ENCODE measurements around the gene HMGB2. TPM values are rescaled to one million over a fixed set of nuclear protein-coding genes. Genes with fewer than 3 reads are reported as not detected.

The HMGB2 gene
- total RNA-seq, 3 donors from 2014 or later = 48.2 to 66.2 (median 58.0) TPM

DNA sequence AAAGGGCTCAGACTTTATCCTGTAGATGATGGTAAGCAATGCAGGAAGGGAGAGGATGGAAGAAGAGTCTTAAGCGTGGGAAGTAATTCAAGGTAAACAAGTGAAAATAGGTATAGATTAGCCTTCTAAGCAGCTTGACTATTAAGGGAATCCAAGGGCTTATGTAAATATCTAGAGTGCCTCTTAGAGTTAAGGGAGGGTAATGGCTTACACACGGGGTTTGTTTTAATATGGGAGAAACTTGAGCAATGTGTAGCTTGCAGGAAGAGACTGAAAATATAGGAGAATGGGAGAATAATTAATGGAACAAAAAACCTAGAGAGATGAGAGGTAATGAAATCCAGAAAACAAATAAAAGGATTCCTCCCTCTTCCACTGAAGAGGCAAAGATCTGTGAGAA is 23.8 kb upstream of the HMGB2 start:
- H3K36me3 ChIP-seq = no peaks in the 10 kb centered on the region
- H3K4me1 ChIP-seq = no peaks in the 10 kb centered on the region
- H3K9me3 ChIP-seq = no peaks in the 10 kb centered on the region
- no peak for TF ChIP-seq POLR2A (IDR thresholded peaks at IDR 0.05)
- TF ChIP-seq, protein P1, sequence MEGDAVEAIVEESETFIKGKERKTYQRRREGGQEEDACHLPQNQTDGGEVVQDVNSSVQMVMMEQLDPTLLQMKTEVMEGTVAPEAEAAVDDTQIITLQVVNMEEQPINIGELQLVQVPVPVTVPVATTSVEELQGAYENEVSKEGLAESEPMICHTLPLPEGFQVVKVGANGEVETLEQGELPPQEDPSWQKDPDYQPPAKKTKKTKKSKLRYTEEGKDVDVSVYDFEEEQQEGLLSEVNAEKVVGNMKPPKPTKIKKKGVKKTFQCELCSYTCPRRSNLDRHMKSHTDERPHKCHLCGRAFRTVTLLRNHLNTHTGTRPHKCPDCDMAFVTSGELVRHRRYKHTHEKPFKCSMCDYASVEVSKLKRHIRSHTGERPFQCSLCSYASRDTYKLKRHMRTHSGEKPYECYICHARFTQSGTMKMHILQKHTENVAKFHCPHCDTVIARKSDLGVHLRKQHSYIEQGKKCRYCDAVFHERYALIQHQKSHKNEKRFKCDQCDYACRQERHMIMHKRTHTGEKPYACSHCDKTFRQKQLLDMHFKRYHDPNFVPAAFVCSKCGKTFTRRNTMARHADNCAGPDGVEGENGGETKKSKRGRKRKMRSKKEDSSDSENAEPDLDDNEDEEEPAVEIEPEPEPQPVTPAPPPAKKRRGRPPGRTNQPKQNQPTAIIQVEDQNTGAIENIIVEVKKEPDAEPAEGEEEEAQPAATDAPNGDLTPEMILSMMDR (IDR thresholded peaks at IDR 0.05) = no peak
- TF ChIP-seq POLR2AphosphoS5 (IDR thresholded peaks at IDR 0.05) = no peak
- H3K27ac ChIP-seq = no peak overlapping the region
- DNase-seq (ENCODE audit: low spot score in 2 of 2) = no peak
- H3K4me3 ChIP-seq = no peak overlapping the region
- intact Hi-C loops (cut with DNase I; ENCODE audit: low total_unique reads) = no loop called here
- H3K27me3 ChIP-seq = no peaks in the 10 kb centered on the region

DNA sequence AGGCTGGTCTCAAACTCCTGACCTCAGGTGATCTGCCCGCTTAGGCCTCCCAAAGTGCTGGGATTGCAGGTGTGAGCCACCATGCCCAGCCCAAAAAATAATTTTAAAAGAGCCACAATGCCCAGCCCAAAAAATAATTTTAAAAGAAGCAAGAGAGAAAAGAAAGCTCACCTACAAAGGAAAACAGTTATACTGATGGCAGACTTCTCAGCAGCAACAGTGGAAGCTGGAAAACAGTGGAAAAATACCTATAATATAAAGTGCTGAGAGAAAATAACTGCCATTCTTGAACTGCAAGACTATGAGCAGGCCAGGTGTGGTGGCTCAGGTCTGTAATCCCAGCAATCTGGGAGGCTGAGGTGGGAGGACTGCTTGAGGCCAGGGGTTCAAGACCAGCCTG is 13.3 kb upstream of the HMGB2 start:
- Histone ChIP-seq H3K36me3 (no peaks in the 10 kb centered on the region), H3K4me3 (no peak overlapping the region), H3K9me3 (no peaks in the 10 kb centered on the region), H3K4me1 (no peaks in the 10 kb centered on the region), H3K27me3 (no peaks in the 10 kb centered on the region), H3K27ac (no peak overlapping the region)
- TF ChIP-seq POLR2AphosphoS5 (IDR thresholded peaks at IDR 0.05) (no peak), POLR2A (IDR thresholded peaks at IDR 0.05) (no peak)
- TF ChIP-seq, protein P1 (IDR thresholded peaks at IDR 0.05) = no peak
- no peak for DNase-seq (ENCODE audit: low spot score in 2 of 2)
- intact Hi-C loops (cut with DNase I; ENCODE audit: low total_unique reads) = no loop called here

GRCh38 chr4:173346074-173346473 is 11.9 kb upstream of the HMGB2 start:
- no peak overlapping the region for H3K27ac ChIP-seq
- no peaks in the 10 kb centered on the region for H3K9me3 ChIP-seq
- no peak for TF ChIP-seq POLR2A (IDR thresholded peaks at IDR 0.05)
- no peak for TF ChIP-seq POLR2AphosphoS5 (IDR thresholded peaks at IDR 0.05)
- TF ChIP-seq, protein P1 (IDR thresholded peaks at IDR 0.05) = no peak
- DNase-seq (ENCODE audit: low spot score in 2 of 2) = no peak
- H3K27me3 ChIP-seq = no peaks in the 10 kb centered on the region
- H3K36me3 ChIP-seq = no peaks in the 10 kb centered on the region
- H3K4me1 ChIP-seq = no peaks in the 10 kb centered on the region
- H3K4me3 ChIP-seq = no peak overlapping the region
- intact Hi-C loops (cut with DNase I; ENCODE audit: low total_unique reads) = no loop called here

DNA sequence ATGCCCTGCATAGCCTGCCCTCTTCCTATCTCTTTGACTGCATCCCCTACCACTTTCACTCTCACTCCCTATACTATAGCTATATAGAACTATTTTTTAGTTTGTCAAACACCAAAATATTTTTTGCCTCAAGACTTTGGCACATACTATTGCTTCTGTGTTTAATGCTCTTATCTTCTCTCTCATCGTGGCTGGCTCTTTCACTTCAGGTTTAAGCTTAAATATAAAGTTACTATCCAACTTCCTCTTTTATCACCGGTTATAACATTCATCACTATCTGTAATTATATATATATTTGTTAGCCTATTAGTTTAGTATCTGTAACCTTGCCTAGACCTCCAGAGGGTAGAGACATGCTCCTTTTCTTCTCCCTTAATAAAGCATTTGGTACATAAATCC is 11.5 kb upstream of the HMGB2 start:
- Histone ChIP-seq H3K27me3 (no peaks in the 10 kb centered on the region), H3K36me3 (no peaks in the 10 kb centered on the region), H3K9me3 (no peaks in the 10 kb centered on the region), H3K4me3 (no peak overlapping the region), H3K27ac (no peak overlapping the region), H3K4me1 (no peaks in the 10 kb centered on the region)
- no peak for DNase-seq (ENCODE audit: low spot score in 2 of 2)
- TF ChIP-seq POLR2A (IDR thresholded peaks at IDR 0.05) (no peak), POLR2AphosphoS5 (IDR thresholded peaks at IDR 0.05) (no peak)
- TF ChIP-seq, protein P1 (IDR thresholded peaks at IDR 0.05) = no peak
- intact Hi-C loops (cut with DNase I; ENCODE audit: low total_unique reads) = no loop called here

DNA sequence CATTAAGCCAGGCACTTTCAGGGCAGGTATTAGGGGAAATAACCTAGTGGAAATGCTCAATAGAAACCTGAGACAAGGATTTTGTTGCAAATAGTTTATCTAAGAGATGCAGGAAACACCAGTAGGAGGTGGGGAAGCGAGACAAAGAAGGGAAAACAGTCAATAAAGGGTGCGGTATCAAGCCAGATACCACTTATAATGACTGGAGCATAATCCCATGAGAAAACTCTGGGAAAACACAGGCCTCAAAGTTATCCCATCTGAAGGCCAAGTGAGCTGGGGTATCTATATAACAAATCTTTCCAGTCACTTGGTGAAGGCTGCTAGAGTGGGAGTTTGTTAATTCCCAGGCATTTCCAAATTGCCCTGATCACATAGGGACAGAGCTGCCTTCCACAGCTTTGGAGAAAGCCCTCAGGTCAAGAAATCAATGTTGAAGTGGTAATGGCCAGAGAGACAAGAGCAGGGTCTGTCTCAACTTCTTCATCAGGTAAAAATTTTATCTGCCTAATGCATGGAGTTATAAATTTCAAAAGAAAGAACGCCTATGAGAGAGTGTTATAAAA is 9.8 kb upstream of the HMGB2 start:
- Histone ChIP-seq H3K36me3 (no peaks in the 10 kb centered on the region), H3K27me3 (no peaks in the 10 kb centered on the region), H3K9me3 (no peaks in the 10 kb centered on the region), H3K4me3 (no peak overlapping the region), H3K4me1 (no peaks in the 10 kb centered on the region), H3K27ac (no peak overlapping the region)
- no peak for DNase-seq (ENCODE audit: low spot score in 2 of 2)
- TF ChIP-seq POLR2AphosphoS5 (IDR thresholded peaks at IDR 0.05) (no peak), POLR2A (IDR thresholded peaks at IDR 0.05) (no peak)
- TF ChIP-seq, protein P1 (IDR thresholded peaks at IDR 0.05) = no peak
- intact Hi-C loops (cut with DNase I; ENCODE audit: low total_unique reads) = no loop called here
